HG03342 (cell line): ENCODE data around the gene MGAT4A.
"Not testable (repeated sequence)": the region's sequence is repeated elsewhere in the genome, so short reads cannot be mapped to it uniquely, and the experiment has no call there.

ENCODE experiments used
- ATAC-seq: cut with Tn5 transposase; IDR thresholded peaks from one replicate; pipeline ENCODE4 v1.9.1; 2021; ENCODE audit warnings: mild to moderate bottlenecking, moderate library complexity; ENCODE audit not compliant: unreplicated experiment

MGAT4A gene

DNA sequence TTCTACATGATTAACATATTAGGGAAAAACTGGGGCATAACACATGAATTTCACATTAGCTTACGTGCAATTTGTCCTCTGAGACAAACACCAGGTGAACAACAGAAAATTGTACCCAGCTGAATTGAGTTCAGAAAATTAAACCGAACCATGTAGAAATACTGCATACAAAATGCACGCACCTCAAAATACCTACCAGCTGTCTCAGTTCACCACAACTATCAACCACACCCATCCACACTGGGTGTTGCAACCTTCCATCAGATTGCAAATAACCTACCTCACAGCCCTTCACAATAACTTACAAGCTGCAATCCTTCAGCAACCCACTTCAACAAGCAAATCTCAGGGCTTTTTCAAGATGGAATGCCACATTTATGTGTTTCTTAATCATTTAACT lies 66.6 kb downstream of the MGAT4A start:
- no peak for ATAC-seq

DNA sequence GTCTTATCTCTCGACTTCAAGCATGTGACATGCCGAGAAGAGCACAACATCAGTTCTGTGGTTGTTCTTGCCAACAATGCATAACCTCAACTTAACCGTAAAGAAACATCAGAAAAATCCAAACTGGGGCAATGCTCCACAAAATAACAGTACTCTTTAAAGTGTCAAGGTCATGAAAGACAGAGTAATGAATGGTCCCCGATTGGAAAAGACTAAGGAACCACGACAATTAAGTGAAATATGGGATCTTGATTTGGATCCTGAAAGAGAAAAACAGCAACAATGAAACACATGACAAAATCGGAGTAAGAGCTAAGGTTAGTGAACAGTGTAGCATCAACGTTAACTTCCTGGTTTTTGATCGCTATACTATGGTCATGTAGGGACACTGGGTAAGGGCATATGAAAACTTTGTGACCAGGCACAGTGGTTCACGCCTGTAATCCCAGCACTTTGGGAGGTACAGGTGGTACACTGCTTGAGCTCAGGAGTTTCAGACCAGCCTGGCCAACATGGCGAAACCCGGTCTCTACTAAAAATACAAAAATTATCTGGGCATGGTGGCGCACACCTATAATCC lies 67.3 kb downstream of the MGAT4A start:
- no peak for ATAC-seq

DNA sequence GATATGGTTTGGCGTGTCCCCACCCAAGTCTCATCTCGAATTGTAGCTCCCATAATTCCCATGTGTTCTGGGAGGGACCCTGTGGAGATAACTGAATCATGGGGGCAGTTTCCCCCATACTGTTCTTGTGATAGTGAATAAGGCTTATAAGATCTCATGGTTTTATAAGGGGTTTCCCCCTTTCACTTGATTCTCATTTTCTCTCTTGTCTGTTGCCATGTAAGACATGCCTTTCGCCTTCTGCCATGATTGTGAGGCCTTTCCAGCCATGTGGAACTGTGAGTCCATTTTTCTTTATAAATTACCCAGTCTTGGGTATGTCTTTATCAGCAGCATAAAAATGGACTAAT lies 71.5 kb downstream of the MGAT4A start:
- ATAC-seq = not testable (repeated sequence)

- ATAC-seq = no peak
Observed at GRCh38 chr2:98658816-98659490, 72.0 kb downstream of the MGAT4A start.

DNA sequence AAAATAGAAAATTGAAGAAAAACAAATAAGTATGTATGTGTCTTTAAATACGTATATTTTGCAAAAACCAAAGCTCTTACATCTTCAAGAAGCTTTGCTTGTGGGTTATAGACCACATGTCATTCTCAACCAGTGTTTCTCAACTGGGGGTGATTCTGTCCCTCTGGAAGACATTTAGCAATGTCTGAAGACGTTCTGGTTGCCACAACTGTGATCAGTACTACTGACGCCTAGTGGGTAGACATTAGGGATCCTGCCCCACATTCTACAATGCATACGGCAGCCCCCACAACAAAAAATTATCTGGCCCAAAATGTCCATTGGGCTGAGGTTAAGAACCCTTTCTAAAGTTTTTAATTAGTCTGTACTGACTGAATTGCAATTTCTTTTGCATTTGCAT lies 74.1 kb downstream of the MGAT4A start:
- ATAC-seq = no peak

DNA sequence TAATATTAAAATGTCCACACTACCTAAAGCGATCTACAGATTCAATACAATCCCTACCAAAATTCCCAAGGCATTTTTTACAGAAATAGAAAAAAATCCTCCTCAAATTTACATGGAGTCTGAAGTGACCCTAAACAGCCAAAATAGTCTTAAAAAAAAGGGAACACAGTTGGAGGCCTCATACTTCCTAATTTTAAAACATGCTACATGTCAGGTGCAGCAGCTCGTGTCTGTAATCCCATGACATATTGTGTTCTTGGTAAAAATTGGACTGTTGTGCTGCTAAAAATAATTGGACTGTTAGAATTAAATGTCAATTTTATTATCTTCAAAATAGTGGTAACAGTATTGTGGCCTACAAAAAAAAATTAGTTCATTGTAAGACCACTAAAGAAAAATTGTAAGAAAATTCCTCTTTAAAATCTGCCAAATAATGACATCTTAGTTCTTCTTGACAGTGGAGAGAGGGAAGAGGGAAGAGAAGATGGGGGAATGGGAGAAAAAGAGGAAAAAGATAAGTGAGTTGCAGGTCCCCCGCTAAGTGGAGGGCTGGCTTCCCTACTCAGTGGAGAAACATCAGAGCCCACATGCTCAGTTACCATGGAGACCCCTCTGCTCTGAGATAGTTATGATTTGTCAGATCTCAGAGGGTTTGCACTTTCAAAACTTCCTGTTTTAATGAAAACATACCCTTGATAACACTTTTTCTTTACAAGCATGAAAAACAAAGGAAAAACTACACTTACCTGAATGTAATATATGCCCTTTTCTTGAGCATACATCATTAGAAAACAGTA lies 76.0 kb downstream of the MGAT4A start:
- ATAC-seq = no peak

DNA sequence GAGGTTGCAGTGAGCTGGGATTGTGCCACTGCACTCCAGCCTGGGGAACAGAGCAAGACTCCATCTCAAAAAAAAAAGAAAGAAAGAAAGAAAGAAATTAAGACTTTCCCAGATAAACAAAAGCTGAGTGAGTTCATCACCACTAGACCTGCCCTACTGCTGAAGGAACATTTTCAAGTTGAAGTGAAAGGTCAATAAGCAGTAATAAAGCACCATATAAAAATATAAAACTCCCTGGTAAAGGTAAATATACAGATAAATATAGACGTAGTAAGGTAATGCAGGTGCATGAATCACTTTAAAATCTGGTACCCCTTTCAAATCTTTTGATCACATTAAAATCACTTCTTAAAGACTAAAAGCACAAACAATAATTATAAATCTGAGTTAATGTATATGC lies 79.9 kb downstream of the MGAT4A start:
- no peak for ATAC-seq

GRCh38 chr2:98649992-98650375 lies 80.9 kb downstream of the MGAT4A start:
- no peak for ATAC-seq

GRCh38 chr2:98649135-98649991 lies 81.6 kb downstream of the MGAT4A start:
- ATAC-seq = peak; percentile 61

GRCh38 chr2:98648451-98648850 lies 82.5 kb downstream of the MGAT4A start:
- ATAC-seq = no peak

DNA sequence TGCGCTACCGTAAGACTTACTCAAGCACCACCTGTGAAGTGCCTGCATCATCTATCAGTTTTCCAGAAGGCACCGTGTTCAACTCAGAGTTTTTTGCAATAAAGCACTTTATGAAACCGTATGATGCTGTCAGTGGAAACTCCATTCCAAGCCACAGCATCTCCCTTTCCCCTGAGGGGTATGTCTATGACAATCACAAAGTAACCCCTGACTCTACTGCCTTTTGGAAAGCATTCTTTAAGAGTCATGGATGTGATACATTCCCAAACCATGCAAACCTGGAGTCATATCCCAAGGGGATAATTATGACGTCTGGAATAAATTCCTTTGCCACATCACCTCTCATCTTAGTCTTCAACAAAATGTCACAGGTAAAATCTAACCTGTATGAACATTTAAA lies 83.3 kb downstream of the MGAT4A start:
- no peak for ATAC-seq

DNA sequence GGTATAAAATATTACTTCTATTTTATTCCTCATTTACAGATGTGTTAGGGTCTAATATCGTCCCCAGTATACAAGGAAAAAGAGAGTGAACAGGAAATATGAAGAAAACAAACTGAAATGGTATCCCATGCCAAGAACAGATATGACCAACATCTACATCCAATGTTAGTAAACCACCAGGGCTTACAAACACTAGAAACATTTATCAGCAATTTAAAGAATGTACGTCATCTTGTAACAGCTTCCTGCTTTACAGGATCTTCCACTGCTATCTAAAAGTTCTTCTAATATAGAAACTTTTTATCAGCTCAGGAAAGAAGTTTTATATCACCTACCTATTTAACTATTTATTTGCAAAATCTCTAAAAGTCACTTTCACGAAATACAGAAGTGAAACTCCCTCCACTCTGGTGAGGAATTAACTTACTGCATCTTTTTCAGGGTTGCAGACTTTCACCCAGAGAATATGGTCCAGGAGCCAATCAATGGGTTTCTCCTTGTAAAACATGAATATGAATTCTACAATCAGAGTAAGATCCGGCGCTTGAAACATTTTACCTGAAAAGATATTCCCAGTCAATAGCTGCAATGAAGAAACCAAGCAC lies 87.3 kb downstream of the MGAT4A start:
- no peak for ATAC-seq

GRCh38 chr2:98637401-98638147 lies 93.4 kb downstream of the MGAT4A start:
- ATAC-seq = peak; percentile 58

DNA sequence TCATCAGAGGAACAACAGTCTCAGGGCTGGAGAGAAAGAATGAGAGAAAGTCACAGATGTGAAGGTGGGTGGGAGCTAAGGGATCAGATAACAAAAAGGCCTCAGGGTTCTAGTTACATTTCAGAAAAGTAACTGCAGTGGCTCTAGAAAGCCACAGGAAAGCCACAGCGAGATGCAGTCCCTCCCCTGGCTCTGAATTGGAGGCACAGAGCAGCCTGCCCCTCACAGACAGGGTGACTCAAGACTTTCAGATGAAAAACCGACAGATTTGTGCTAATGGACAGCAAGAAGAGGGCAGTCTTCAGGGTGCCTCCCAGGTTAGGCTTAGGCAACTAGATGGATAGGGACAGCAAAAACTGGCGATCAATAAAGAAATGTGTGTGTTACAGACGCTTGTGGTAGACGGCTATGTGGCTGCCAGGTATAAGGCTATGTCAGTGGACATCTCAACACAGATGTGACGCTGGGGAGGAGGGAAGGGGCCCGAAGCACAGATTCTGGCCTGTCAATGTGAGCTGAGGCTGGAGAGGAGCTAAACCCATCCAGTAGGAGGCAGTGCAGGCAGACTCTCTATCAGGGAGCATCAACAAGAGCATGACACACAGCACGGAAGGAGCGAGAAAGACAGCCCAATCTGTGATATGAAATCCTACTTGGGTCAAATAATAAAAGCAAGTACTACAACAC lies 96.4 kb downstream of the MGAT4A start:
- no peak for ATAC-seq

GRCh38 chr2:98632351-98632750 lies 98.6 kb downstream of the MGAT4A start:
- ATAC-seq = no peak

- no peak for ATAC-seq
Observed at GRCh38 chr2:98623657-98624056, 107.3 kb downstream of the MGAT4A start.

- ATAC-seq = no peak
Observed at GRCh38 chr2:98617149-98617548, 113.8 kb downstream of the MGAT4A start.

DNA sequence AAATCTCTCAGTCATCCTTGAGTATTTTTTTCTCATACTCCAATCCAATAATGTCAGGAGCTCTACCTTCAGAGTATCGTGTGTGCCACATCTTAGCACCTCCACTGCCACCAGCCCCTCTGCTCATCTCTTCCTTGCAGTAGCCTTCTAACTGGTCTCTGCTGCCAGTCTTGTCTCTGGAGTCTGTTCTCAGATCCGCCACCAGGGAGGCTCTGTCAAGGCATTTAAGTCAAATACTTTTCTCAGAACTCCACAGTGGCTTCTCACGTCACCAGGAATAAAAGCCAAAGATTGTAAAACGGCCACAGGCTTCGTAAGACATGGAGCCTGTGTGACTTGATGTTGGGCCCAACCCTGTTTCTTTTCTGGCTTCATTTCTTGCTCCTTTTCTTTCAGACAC lies 115.5 kb downstream of the MGAT4A start:
- ATAC-seq = no peak

DNA sequence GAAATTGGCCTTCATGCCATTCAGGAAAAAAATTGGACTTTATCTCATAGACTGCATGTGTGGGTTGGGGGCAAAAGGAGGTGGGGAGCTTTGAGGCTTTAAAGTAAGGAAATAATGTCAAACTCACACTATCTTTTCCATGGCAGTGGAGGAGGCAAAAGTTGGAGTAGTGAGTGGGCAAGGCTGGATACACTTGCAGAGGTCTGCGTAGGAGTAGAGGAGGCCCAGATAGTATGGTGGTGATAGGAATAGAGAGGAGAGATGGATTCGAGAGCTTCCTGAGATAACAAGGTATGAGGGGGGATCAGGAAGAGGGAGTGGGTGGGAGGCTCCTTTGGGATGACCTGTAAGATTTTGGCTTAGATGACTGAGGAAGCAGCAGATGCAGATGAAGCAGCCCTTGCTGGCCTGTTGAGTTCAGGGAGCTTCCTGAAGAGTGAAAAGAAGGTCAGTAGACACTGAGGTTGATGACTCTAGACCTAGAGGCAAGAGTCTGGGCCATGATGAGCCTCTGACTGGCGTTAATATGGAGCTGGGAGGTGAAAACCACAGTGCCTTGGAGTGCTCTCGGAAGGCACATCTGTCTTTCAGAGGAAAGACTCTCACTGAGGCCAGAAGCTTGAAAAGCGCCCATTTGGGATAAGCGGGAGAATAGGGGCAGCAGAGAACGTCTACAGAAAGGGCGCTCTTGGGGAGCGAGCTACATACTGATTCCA lies 116.8 kb downstream of the MGAT4A start:
- no peak for ATAC-seq
